PC-9 (cell line): ENCODE results near the gene FCN1. TPM values are rescaled to one million over a fixed set of nuclear protein-coding genes. Genes with fewer than 3 reads are reported as not detected.

Experiments
- BruUV-seq: library from RNA; stranded (reverse); fragments of 400-500 nt; replicated peaks from 2 replicates; lab custom pipeline; 2021; lab: Mats Ljungman, UMichigan
- CTCF ChIA-PET: fragments of 300-600 bp; sonication (Branson Sonifier 250); formaldehyde crosslinking; loops from one replicate; lab custom pipeline; 2022; ENCODE audit warnings: antibody characterized with exemption; lab: Charles Lee
- POLR2A ChIA-PET: fragments of 300-600 bp; sonication (Branson Sonifier 250); formaldehyde crosslinking; loops from one replicate; lab custom pipeline; 2022; ENCODE audit warnings: antibody characterized with exemption; ENCODE audit not compliant: unreplicated experiment; lab: Charles Lee
- DNase-seq, 2 experiments: peaks; one replicate each; pipeline versions ENCODE4 v3.0.0 to v3.0.0-alpha.2; 2015 to 2022; ENCODE audit warnings: mixed read lengths in 1 of 2
- H2AFZ ChIP-seq: fragments of 200-600 bp; sonication (generic); 2 replicates; pipeline ENCODE4 v1.8.1; 2017; ENCODE audit warnings: antibody characterized with exemption
- H3F3A ChIP-seq: fragments of 200-600 bp; sonication (generic); 2 replicates; pipeline ENCODE4 v1.8.1; 2017; ENCODE audit warnings: antibody characterized with exemption, mild to moderate bottlenecking, low read depth; ENCODE audit not compliant: insufficient read depth
- H3K27ac ChIP-seq: fragments of 200-600 bp; sonication (generic); 2 replicates; pipeline ENCODE4 v1.6.1; 2016; ENCODE audit warnings: mixed run types
- H3K27me3 ChIP-seq: fragments of 200-600 bp; sonication (generic); 2 replicates; pipeline ENCODE4 v1.6.1; 2016; ENCODE audit warnings: low read depth, mixed run types; ENCODE audit not compliant: insufficient read depth
- H3K36me3 ChIP-seq: fragments of 200-600 bp; sonication (generic); 2 replicates; pipeline ENCODE4 v1.6.1; 2016; ENCODE audit warnings: low read depth, mixed run types
- H3K4me1 ChIP-seq: fragments of 200-600 bp; sonication (generic); replicated peaks from 2 replicates; pipeline ENCODE4 v1.6.1; 2016; ENCODE audit warnings: mixed run types; ENCODE audit not compliant: insufficient read depth
- H3K4me2 ChIP-seq: fragments of 200-600 bp; sonication (generic); 2 replicates; pipeline ENCODE4 v1.6.1; 2017; ENCODE audit warnings: mixed run types
- H3K4me3 ChIP-seq: fragments of 200-600 bp; sonication (generic); 2 replicates; pipeline ENCODE4 v1.6.1; 2016; ENCODE audit warnings: mixed run types
- H3K79me2 ChIP-seq: fragments of 200-600 bp; sonication (generic); 2 replicates; pipeline ENCODE4 v1.6.1; 2017; ENCODE audit warnings: low read depth, mixed run types
- H3K9me2 ChIP-seq: fragments of 200-600 bp; sonication (generic); 2 replicates; pipeline ENCODE4 v1.8.1; 2017; ENCODE audit warnings: mild to moderate bottlenecking; ENCODE audit not compliant: insufficient read depth
- H3K9me3 ChIP-seq: fragments of 200-600 bp; sonication (generic); 2 replicates; pipeline ENCODE4 v1.8.1; 2016; ENCODE audit warnings: low read depth; ENCODE audit not compliant: insufficient read depth
- H4K20me1 ChIP-seq: fragments of 200-600 bp; sonication (generic); 2 replicates; pipeline ENCODE4 v1.8.1; 2017; ENCODE audit not compliant: insufficient read depth
- EZH2 ChIP-seq: fragments of 200-600 bp; sonication (generic); IDR thresholded peaks from 2 replicates; pipeline ENCODE4 v1.8.0; 2017; ENCODE audit warnings: antibody characterized with exemption, low read depth
- intact Hi-C: fragments of 100-400 bp; cut with micrococcal nuclease; formaldehyde crosslinking; loops from one replicate; pipeline ENCODE4 v1.10.0; 2022; ENCODE audit not compliant: unreplicated experiment
- total RNA-seq: library from RNA; stranded (reverse); gene quantifications from 2 replicates; pipeline ENCODE4 v1.2.3, GENCODE V29; 2021
- TF ChIP-seq, protein P1 (sequence below): fragments of 200-600 bp; sonication (generic); conservative IDR thresholded peaks from 2 replicates; pipeline ENCODE4 v1.6.1; 2017; ENCODE audit warnings: mixed run types, antibody characterized with exemption, mild to moderate bottlenecking, moderate library complexity

The FCN1 gene
- total RNA-seq, 1 experiment from 2014 or later, result not detected

DNA sequence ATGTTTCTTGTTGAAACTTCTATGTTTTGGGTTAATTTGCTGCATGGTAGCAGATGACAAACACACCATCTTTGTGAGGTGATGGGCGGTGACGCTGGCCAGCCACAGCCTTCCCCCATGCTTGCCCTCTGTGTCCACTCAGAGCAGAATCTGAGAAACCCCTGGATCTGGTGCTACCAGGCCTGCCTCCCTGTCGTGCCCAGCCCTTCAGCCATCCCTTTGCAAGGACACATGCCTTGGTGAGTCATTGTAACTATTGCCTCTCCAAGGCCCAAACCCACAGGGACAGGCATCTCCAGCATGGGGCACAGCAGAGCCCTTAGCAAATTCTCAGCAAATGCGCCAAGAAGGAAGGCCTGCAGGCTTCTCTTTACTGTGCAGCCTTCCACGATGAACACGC lies 48.1 kb upstream of the FCN1 start:
- intact Hi-C loops, result no loop called here
- Histone ChIP-seq H4K20me1 (no peaks in the 10 kb centered on the region), H3K9me3 (no peaks in the 10 kb centered on the region), H3K4me2 (no peak overlapping the region), H3F3A (no peaks in the 10 kb centered on the region), H3K36me3 (no peaks in the 10 kb centered on the region), H2AFZ (no peak overlapping the region), H3K27me3 (peaks cover 98% of the 10 kb centered on the region), H3K4me1 (no peaks in the 10 kb centered on the region), H3K79me2 (no peaks in the 10 kb centered on the region), H3K4me3 (no peak overlapping the region), H3K9me2 (no peaks in the 10 kb centered on the region), H3K27ac (no peak overlapping the region)
- no peak for DNase-seq
- BruUV-seq, result no TSS peak
- ChIA-PET CTCF (no interaction called here), POLR2A (no interaction called here)
- TF ChIP-seq, protein P1, sequence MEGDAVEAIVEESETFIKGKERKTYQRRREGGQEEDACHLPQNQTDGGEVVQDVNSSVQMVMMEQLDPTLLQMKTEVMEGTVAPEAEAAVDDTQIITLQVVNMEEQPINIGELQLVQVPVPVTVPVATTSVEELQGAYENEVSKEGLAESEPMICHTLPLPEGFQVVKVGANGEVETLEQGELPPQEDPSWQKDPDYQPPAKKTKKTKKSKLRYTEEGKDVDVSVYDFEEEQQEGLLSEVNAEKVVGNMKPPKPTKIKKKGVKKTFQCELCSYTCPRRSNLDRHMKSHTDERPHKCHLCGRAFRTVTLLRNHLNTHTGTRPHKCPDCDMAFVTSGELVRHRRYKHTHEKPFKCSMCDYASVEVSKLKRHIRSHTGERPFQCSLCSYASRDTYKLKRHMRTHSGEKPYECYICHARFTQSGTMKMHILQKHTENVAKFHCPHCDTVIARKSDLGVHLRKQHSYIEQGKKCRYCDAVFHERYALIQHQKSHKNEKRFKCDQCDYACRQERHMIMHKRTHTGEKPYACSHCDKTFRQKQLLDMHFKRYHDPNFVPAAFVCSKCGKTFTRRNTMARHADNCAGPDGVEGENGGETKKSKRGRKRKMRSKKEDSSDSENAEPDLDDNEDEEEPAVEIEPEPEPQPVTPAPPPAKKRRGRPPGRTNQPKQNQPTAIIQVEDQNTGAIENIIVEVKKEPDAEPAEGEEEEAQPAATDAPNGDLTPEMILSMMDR, result no peak
- no peak for TF ChIP-seq EZH2

- Histone ChIP-seq H2AFZ (no peak overlapping the region), H3K4me1 (no peaks in the 10 kb centered on the region), H3K9me3 (no peaks in the 10 kb centered on the region), H3F3A (no peaks in the 10 kb centered on the region), H3K9me2 (no peaks in the 10 kb centered on the region), H3K36me3 (no peaks in the 10 kb centered on the region), H4K20me1 (no peaks in the 10 kb centered on the region), H3K4me2 (no peak overlapping the region), H3K79me2 (no peaks in the 10 kb centered on the region), H3K27me3 (peaks cover 98% of the 10 kb centered on the region), H3K27ac (no peak overlapping the region), H3K4me3 (no peak overlapping the region)
- ChIA-PET POLR2A (no interaction called here), CTCF (no interaction called here)
- DNase-seq, result no peak
- no TSS peak for BruUV-seq
- no peak for TF ChIP-seq EZH2
- TF ChIP-seq, protein P1, result no peak
- intact Hi-C loops, result no loop called here
These were observed 47.7 kb upstream of the FCN1 start for GRCh38 chr9:134965411-134965810.

DNA sequence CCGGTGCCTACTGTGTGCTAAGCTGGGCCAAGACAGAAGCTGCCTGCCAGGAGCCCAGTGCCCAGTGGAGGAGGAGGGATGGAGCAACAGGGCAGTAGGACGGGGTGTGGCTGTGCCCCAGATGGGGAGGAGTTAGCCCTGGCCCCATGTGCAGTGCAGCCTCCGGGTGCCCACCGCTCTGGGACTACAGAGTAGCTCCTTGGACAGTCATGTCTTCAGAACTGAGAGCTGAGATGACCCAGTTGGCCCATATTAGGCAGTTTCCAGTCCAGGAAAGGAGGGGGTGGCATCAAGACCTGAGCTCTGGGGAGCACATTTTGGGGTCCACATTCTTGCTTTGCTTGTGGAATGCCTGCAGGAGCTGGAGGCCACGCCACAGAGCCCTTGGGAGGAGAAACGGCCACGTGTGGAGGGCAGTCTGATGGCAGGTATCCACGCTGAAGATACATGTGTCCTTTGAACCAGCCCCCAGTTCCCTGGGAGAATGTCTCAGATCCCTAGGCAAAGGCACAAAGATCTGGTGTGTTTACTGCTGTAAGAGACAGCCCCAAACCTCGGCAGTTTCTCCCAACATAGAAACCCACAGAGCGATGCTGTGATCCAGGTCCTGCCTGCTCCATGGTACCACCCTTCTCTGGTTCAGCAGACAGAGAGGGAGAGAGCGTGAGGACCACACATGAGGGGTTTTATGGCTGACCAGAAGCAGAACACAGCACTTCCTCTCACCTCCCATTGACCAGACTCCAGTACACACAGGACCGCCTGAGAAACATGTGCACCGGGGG lies 46.8 kb upstream of the FCN1 start:
- DNase-seq, result no peak
- no peaks in the 10 kb centered on the region for H4K20me1 ChIP-seq
- no peak overlapping the region for H3K27ac ChIP-seq
- no peaks in the 10 kb centered on the region for H3K4me1 ChIP-seq
- no peaks in the 10 kb centered on the region for H3F3A ChIP-seq
- no peak overlapping the region for H3K4me3 ChIP-seq
- H3K36me3 ChIP-seq, result no peaks in the 10 kb centered on the region
- ChIA-PET POLR2A (no interaction called here), CTCF (no interaction called here)
- TF ChIP-seq, protein P1, result no peak
- TF ChIP-seq EZH2, result no peak
- no peak overlapping the region for H3K4me2 ChIP-seq
- H3K79me2 ChIP-seq, result no peaks in the 10 kb centered on the region
- H3K27me3 ChIP-seq, result peaks cover 98% of the 10 kb centered on the region
- BruUV-seq, result no TSS peak
- no peak overlapping the region for H2AFZ ChIP-seq
- intact Hi-C loops, result no loop called here
- no peaks in the 10 kb centered on the region for H3K9me2 ChIP-seq
- no peaks in the 10 kb centered on the region for H3K9me3 ChIP-seq
